Ishikawa (cell line): ENCODE measurements around the gene PTPRN2.

Source experiments
- CEBPB ChIP-seq: IDR thresholded peaks from 2 replicates; pipeline ENCODE4 v1.6.1; 2012
- CREB1 ChIP-seq: IDR thresholded peaks from 2 replicates; pipeline ENCODE4 v1.6.1; 2012; ENCODE audit warnings: low read depth
- EGR1 ChIP-seq: IDR thresholded peaks from 2 replicates; pipeline ENCODE4 v1.6.1; 2012
- EP300 ChIP-seq: IDR thresholded peaks from 2 replicates; pipeline ENCODE4 v1.6.1; 2012; ENCODE audit warnings: borderline replicate concordance
- FOXM1 ChIP-seq: IDR thresholded peaks from 2 replicates; pipeline ENCODE4 v1.6.1; 2012; ENCODE audit warnings: low read depth, borderline replicate concordance
- NFIC ChIP-seq: IDR thresholded peaks from 2 replicates; pipeline ENCODE4 v1.6.1; 2012
- RAD21 ChIP-seq: IDR thresholded peaks from 2 replicates; pipeline ENCODE4 v1.6.1; 2012; ENCODE audit warnings: low read depth
- TAF1 ChIP-seq: IDR thresholded peaks from 2 replicates; pipeline ENCODE4 v1.6.1; 2012; ENCODE audit warnings: low read depth, mild to moderate bottlenecking
- TCF12 ChIP-seq: IDR thresholded peaks from 2 replicates; pipeline ENCODE4 v1.6.1; 2012; ENCODE audit warnings: low read depth
- TEAD4 ChIP-seq: IDR thresholded peaks from 2 replicates; pipeline ENCODE4 v1.6.1; 2012
- YY1 ChIP-seq: IDR thresholded peaks from 2 replicates; pipeline ENCODE4 v1.6.1; 2012; ENCODE audit warnings: low read depth
- ZBTB7A ChIP-seq: IDR thresholded peaks from 2 replicates; pipeline ENCODE4 v1.6.1; 2012; ENCODE audit warnings: low read depth
- TF ChIP-seq, protein P1 (sequence below): IDR thresholded peaks from 2 replicates; pipeline ENCODE4 v1.6.1; 2012
- TF ChIP-seq, protein P2 (sequence below): IDR thresholded peaks from 2 replicates; pipeline ENCODE4 v1.6.1; 2012; ENCODE audit warnings: low read depth, mild to moderate bottlenecking
- TF ChIP-seq, protein P3 (sequence below): IDR thresholded peaks from 2 replicates; pipeline ENCODE4 v1.6.1; 2012

PTPRN2 gene

DNA sequence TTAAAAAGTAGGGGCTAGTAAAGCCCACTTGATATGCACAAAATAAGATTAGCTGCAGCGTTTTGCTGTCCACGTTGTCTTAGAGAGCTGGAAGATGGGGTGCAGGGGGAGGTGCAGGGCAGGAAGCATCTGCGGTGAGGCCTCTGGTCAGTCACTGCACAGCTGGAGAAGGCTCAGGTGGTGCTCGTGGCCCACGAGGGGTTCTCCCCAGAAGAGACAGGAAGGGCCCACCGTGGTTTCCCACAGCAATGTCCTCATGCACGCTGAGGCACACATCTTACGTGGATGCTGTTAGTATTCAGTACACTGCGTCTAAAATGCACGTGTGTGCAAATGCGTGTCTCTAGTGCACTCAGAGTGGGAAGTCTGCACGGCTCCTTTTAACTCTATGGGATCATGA lies 582.1 kb downstream of the PTPRN2 start:
- no peak for TF ChIP-seq ZBTB7A

DNA sequence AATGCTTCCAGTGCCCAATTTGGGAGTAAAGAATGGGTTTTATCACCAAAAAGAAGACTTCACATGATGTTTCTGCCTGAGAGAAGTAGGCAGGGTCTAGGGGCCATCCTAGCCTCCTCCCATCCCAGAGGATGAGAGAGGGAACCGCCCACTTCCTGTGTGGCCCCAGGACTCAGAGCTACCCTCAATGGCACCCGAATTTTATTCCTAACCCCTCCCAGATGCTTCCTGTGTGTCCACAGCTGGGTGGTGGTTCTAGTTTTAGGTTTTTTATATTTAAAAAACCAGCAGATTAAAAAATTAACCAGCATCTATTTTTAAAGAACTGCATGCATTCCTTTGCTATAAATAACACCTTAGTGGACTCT lies 583.5 kb downstream of the PTPRN2 start:
- TF ChIP-seq ZBTB7A (no peak), YY1 (no peak), EP300 (no peak), TCF12 (no peak), CREB1 (no peak), NFIC (no peak), RAD21 (no peak), CEBPB (no peak), TAF1 (no peak), TEAD4 (no peak), EGR1 (no peak), FOXM1 (no peak)
- TF ChIP-seq, protein P1, sequence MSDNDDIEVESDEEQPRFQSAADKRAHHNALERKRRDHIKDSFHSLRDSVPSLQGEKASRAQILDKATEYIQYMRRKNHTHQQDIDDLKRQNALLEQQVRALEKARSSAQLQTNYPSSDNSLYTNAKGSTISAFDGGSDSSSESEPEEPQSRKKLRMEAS: no peak
- TF ChIP-seq, protein P2, sequence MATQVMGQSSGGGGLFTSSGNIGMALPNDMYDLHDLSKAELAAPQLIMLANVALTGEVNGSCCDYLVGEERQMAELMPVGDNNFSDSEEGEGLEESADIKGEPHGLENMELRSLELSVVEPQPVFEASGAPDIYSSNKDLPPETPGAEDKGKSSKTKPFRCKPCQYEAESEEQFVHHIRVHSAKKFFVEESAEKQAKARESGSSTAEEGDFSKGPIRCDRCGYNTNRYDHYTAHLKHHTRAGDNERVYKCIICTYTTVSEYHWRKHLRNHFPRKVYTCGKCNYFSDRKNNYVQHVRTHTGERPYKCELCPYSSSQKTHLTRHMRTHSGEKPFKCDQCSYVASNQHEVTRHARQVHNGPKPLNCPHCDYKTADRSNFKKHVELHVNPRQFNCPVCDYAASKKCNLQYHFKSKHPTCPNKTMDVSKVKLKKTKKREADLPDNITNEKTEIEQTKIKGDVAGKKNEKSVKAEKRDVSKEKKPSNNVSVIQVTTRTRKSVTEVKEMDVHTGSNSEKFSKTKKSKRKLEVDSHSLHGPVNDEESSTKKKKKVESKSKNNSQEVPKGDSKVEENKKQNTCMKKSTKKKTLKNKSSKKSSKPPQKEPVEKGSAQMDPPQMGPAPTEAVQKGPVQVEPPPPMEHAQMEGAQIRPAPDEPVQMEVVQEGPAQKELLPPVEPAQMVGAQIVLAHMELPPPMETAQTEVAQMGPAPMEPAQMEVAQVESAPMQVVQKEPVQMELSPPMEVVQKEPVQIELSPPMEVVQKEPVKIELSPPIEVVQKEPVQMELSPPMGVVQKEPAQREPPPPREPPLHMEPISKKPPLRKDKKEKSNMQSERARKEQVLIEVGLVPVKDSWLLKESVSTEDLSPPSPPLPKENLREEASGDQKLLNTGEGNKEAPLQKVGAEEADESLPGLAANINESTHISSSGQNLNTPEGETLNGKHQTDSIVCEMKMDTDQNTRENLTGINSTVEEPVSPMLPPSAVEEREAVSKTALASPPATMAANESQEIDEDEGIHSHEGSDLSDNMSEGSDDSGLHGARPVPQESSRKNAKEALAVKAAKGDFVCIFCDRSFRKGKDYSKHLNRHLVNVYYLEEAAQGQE: no peak
- TF ChIP-seq, protein P3, sequence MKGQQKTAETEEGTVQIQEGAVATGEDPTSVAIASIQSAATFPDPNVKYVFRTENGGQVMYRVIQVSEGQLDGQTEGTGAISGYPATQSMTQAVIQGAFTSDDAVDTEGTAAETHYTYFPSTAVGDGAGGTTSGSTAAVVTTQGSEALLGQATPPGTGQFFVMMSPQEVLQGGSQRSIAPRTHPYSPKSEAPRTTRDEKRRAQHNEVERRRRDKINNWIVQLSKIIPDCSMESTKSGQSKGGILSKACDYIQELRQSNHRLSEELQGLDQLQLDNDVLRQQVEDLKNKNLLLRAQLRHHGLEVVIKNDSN: no peak

DNA sequence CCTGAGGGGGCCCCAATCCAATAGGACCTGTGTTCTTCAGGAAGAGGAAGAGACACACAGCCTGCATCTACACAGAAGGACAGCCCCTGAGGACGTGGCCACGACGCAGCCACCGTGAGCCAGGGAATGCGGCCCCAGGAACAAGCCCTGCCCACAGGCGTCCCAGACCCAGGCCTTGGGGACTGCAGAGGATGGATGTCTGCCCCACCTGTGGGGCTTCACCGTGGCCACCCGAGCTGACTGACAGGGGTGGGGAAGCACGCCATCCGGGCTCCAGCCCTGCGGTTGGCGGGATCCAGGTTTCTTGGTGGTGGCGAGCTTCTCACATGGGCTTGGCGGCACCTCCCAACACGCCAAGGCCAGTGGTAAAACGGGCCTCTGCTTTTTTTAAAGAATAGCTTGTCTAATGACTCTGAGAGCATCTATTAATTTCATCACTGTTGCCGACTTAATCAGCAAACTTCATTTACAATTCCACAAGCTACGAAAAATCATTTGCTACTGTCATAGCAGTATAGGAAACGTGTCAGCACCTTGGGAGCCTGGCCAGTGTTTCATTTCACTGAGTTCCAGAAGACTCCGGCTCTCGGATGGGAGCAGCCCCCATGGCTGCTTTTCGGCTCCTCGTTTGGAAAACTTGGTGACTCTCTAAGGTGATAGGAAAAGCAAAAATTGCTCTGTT lies 584.0 kb downstream of the PTPRN2 start:
- TF ChIP-seq YY1: no peak
- TF ChIP-seq, protein P2: no peak
- TF ChIP-seq CEBPB: no peak

DNA sequence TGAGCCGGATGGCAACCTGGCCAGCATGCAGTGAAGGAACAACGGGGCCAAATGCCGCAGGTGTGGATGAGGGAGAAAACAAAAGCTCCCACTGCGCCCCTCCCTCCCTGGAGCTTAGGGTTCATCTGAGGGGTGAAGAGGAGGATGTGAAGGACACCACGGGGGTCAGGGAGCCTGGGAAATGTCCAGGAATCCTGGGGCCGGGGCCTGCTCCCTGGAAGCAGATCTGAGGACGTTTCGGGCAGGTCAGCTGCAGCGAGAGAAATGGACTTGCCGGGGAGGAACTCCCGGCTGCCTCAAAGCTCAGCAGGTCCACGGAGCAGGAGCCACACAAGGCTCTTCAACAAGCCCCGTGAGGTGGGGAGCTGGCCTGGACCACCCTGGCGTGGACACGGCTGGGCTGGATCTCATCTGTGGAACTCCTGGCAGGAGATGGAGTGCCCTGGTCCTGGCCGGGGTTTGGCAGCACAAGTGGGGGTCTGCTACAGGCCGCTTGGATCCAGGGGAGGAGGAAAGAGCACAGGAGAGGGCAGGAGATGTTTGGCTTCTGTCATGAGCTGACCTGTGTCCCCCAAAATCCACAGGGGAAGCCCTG lies 585.0 kb downstream of the PTPRN2 start:
- TF ChIP-seq, protein P1: no peak
- TF ChIP-seq CREB1 (no peak), NFIC (no peak), EGR1 (no peak), RAD21 (no peak), TEAD4 (no peak), EP300 (no peak), FOXM1 (no peak), ZBTB7A (no peak), YY1 (no peak), TCF12 (no peak), TAF1 (no peak), CEBPB (no peak)
- TF ChIP-seq, protein P2: no peak
- TF ChIP-seq, protein P3: no peak
